Measurements from ENCODE around the gene SPEM1.

The SPEM1 gene

DNA sequence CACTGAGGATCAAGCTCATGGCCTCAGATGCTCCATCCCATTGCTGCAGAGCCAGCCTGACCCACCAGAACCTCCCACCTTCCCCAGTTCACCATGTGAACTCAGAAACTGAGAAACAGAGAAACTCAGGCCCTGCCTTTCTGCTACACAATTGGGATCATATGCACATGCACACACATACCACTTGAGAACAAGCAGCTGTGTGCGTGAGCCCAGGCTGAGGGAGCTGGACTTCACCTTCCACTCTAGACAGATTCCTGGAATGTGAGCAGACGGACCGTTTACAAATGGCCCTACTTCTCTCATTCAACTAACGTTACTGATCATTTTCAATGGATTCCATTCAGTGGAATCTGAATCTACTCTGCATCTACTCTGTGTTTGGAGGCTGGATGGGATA is 3.6 kb downstream of the SPEM1 start:
- FAIRE-seq, result no peak

DNA sequence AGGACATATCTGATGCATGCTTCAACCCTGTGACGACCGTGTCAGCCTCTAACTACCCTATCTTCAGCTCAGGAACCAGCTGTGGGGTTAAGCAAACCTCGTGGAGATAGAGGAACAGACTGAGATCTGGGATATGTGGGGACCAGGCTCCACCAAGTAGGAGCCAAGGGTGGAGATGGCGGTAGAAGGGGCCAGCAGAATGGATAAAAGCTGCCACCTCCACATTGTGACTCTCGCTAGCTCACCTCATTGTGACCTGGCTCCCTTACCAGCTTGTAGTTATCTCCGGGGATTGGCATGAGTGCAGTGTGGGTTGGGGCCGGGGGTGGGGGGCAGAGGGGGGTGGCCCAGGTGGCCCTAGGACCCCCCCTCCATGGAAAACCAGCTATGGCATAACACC is 5.2 kb downstream of the SPEM1 start, which contains the start of gene SPEM2:
Gene SPEM2 (plus strand): TSS at position 301 of the 400 bp plus-strand sequence. CDS start 73 bp downstream, at position 374.
- FAIRE-seq, result no peak

DNA sequence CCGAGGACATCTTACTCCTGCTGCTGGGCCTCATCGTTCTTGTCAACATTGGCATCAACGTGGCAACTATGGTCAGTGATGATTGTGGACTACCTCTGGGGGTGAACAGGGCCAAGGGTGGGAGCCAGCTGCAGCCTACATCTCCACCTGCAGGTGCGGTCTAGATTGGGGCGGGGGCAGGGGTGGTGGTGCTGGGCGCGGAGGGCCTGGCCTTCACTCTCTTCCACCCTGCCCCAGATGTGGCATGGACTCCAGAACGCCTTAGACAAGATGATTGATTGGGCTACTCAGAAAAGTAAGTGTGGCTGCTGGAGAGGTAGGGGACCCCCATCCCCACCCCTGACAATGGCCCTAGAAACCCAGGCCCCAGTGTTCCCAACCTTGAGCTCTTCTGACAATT is 5.6 kb downstream of the SPEM1 start:
- no peak for FAIRE-seq

DNA sequence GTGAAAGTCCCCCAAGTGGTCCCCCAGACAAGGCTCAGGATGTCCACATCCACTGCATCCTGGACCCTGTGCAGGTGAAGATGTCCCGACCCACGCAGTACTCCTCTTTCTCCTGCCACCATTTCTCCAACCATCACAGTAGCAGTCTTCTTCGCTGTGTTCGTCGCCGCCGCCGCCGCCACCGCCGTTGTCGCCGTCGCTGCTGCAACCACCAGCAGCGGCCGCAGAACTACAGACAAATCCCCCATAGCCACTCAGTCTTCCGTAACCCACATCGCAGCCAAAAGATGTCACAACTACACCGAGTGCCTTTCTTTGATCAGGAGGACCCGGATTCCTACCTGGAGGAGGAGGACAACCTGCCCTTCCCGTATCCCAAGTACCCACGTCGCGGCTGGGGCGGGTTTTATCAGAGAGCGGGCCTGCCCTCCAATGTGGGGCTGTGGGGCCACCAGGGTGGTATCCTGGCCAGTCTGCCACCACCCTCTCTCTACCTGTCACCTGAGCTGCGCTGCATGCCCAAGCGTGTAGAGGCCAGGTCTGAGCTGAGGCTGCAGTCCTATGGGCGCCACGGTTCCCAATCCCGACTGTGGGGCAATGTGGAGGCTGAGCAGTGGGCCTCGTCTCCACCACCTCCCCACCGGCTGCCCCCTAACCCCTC is 6.2 kb downstream of the SPEM1 start:
- no peak for FAIRE-seq

DNA sequence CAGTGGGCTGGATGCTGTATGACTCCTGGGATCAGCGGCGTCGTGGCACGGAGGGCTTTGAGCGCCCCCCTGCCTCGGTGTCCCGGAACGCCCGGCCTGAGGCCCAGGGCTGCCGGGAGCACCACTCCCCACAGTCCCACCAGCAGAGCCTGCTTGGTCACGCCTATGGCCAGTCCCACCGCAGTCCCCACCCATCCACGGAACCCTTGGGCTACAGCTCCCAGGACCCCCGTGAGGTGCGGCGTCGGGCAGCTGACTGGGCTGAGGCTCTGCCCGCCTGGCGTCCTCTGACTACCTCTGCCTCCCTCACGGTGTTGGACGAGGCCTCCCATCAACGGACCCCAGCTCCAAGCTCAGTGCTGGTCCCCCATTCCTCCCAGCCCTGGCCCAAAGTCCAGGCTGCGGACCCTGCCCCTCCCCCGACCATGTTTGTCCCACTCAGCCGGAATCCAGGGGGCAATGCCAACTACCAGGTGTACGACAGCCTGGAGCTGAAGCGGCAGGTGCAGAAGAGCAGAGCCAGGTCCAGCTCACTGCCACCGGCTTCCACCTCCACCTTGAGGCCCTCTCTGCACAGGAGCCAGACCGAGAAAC is 6.9 kb downstream of the SPEM1 start:
- FAIRE-seq, result no peak

DNA sequence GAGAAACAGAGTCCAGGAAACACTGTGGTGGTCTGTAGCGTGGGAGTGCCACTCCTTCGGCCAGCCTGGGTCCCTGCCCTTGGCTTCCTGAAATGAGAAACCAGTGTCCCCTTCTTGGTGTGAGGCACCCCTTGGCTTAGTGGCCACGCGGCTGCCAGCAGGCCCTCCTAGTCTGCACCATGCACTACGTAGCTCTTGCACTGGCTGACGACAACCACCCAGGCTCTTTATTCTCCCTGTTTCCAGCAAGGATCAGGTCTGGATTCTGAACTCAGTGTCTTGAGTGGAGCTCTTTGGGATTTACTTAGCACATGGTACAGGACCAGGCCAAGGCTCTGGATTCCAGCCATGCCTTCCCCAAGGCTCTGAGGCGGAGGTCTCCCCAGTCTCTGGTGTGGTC is 7.4 kb downstream of the SPEM1 start:
- no peak for FAIRE-seq

DNA sequence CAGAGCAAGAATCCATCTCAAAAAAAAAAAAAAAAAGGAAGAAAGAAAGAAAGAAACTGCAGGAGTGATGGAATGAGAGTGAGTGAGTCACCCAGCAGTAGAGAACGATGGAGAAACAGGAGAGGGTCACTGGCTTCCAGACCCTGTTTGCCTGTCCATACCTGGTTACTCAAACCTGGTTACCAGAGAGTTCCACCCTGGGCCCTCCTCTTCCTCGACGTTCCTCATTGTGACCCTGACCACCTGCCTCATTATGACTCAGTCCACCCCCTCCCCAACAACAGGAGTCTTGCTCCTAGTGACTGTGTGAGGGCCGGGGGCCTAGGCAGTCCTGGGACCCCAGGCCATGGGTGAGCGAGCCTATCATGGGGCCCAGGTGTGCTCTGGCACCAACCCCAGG is 8.4 kb downstream of the SPEM1 start, which contains the start of gene SPEM3:
Gene SPEM3 (plus strand): TSS at position 301 of the 400 bp plus-strand sequence. CDS start 46 bp downstream, at position 347.
- no peak for FAIRE-seq

DNA sequence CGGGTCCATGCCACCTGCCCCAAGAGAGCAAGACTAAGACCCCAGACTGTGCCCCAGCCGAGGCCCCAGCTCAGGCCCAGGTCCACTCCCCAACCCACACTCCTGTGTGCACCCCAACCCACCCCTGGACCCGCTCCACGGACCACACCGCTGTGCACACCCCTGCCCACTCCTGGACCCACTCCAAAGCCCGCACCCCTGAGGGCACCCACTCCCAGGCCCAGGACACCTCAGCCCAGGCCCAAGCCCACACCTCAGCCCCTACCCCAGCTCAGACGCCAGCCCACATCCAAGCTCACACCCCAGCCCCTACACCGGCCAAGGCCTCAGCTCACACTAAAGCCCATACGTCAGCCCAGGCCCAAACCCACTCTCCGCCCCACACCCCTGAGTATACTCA is 9.6 kb downstream of the SPEM1 start:
- no peak for FAIRE-seq

DNA sequence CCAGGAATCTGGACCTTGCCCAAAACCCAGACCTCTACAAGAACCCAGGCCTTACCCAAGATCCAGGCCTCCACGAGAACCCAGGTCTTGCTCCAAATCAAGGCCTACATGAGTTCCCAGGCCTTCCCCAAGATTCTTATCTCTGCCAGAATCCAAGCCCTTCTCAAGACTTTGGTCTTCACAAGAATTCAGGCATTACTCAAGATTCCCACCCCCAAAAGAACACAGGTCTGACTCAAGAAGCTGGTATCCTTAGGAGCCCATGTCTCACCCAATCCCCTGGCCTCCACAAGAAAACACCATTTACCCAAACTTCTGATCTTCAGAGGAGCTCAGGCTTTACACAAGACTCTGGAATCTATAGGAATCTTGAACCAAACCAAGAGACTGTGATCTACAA is 11.1 kb downstream of the SPEM1 start:
- FAIRE-seq, result no peak

DNA sequence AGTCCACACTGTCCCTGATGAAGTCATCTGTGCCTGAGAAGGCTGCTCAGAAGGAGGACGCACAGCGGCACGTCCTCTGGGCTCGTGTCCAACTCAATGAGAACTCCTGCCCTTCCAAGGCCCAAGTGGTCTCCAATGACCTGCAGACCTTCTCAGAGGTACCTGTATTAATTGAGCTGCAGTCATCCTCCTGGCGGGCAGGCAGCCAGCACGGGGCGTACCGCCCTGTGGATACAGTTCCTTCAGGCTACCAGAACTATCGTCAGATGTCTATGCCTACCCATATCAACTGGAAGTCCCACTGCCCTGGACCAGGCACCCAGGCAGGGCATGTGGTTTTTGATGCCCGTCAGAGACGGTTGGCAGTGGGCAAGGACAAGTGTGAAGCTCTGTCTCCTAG is 12.2 kb downstream of the SPEM1 start:
- FAIRE-seq, result no peak

DNA sequence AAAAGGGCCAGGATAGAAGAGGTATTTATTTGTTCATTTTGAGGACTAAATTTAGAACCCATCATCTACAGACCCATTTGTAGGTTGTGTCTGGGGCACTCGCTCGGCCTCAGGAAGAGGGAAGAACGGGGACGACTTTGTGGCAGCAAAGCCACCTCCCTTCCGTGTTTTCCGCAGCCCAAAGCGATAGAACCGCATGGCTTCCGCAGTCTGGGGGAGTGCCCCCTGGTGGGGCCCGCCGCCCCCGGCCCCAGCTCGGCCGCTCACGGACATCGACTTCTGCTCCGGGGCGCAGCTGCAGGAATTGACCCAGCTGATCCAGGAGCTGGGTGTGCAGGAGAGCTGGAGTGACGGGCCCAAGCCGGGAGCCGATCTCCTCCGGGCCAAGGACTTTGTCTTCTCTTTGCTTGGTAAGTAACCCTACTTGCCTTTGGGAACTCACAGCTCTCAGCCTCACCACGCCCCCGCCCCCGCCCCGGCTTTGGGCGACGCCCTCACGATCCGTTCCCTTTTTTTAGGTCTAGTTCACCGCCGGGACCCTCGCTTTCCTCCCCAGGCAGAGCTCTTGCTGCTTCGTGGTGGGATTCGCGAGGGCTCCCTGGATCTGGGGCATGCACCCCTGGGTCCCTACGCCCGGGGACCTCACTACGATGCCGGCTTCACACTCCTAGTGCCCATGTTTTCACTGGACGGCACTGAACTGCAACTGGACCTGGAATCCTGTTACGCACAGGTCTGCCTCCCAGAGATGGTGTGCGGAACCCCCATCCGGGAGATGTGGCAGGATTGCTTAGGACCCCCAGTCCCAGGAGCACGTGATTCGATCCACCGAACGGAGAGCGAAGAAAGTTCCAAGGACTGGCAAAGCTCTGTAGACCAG is 15.8 kb downstream of the SPEM1 start:
- no peak for FAIRE-seq

DNA sequence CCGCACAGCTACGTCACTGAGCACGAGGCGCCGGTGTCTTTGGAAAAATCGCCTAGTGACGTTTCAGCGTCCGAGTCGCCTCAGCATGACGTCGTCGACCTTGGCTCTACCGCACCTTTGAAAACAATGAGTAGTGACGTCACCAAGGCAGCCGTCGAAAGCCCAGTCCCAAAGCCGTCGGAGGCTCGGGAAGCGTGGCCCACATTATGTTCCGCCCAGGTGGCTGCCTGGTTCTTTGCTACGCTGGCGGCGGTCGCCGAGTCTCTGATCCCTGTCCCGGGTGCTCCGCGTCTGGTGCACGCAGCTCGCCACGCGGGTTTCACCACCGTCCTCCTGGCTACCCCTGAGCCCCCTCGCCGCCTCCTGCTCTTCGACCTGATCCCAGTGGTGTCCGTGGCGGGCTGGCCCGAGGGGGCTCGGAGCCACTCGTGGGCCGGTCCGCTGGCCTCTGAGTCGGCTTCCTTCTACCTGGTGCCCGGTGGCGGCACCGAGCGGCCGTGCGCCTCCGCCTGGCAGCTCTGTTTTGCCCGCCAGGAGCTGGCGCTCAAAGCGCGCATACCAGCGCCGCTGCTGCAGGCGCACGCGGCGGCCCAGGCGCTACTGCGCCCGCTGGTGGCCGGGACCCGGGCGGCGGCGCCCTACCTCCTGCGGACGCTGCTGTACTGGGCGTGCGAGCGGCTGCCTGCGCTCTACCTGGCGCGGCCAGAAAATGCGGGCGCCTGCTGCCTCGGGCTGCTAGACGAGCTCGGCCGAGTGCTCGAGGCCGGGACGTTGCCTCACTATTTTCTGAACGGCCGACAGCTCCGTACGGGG is 16.6 kb downstream of the SPEM1 start:
- no peak for FAIRE-seq

DNA sequence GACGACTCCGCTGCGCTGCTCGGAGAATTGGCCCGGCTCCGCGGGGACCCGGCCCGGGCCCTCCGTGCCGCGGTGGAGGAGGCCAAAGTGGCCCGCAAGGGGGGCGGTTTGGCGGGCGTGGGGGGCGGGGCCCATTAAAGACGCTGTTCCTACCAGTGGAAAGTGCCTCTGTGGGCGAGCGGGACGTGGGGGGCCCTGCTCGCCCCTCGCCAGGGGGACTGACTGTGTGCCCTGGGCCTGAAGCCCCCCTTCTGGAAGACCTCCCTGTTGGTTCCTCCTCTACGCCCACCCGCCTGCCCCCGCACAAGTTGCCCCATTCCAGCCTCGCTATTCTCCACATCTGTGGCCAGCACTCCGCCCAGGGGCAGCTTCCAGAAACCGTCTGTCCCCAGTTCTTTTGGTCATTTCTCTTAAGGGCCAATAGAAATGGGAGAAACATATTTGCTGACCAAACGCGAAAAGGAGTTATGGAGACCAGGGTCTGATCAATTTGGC is 17.3 kb downstream of the SPEM1 start:
- FAIRE-seq, result no peak

DNA sequence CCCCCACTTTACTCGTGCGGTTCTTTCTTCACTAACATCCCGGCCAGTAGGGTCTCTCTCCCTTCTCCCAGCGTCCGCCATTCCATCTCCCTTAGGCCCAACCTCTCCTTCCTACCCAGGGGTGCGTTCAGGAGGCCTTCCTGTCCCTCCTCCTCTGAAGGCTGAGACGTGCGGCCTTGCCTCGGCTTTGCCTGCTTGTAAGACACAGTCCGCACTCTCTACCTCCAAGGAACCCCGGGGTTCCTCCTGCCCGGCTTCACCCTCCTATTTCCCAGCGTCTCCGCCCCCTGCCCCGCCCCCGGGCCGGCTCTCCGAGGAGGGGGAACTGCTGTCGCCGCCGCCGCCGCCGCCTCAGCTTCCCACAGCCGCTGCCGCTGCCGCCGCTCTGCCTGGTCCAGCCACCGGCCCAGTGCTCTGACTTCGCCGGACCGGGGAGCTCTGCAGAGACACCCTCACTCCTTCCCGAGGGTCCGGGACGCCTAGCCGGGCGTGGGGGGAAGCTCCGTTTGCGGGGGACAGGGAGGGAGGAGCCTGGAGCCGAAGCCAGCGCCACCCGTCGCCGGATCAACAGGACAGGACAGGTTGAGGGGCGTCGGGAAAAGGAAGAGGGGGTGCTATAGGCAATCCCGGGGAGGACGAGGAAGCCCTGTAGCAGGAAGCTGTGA is 18.0 kb downstream of the SPEM1 start:
- FAIRE-seq, result peak; percentile 65

DNA sequence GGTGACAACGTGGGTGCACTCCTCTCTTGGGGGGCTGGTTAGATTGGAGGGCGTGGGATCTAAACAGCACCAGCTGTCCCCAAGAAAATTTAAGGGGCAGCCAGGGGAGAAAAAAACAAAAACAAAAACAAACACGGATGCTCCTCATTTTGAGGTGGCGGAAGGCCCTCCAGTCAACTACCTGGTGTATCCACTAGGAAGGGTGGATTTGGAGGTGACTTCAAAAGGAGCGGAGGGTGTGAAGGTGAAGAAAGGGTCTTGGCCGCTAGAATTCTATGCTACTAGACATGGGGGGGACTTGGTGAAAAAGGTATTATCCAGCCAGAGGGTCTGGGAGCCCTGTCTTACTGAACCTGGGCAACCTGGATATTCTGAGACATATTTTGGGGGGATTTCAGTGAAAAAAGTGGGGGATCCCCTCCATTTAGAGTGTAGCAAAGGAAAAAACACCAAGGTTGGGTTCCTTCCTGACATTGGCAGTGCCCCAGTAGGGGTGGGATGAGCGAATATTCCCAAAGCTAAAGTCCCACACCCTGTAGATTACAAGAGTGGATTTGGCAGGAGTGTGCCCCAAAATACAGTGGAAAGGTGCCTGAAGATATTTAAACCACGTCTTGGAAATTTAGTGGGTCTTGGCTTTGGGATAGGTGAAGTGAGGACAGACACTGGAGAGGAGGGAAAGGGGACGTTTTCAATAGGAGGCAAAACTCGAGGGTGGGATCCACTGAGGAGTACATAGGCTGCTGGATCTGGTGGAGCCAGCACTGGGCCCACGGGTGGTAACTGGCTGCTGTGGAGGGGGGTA is 18.7 kb downstream of the SPEM1 start:
- FAIRE-seq, result no peak

DNA sequence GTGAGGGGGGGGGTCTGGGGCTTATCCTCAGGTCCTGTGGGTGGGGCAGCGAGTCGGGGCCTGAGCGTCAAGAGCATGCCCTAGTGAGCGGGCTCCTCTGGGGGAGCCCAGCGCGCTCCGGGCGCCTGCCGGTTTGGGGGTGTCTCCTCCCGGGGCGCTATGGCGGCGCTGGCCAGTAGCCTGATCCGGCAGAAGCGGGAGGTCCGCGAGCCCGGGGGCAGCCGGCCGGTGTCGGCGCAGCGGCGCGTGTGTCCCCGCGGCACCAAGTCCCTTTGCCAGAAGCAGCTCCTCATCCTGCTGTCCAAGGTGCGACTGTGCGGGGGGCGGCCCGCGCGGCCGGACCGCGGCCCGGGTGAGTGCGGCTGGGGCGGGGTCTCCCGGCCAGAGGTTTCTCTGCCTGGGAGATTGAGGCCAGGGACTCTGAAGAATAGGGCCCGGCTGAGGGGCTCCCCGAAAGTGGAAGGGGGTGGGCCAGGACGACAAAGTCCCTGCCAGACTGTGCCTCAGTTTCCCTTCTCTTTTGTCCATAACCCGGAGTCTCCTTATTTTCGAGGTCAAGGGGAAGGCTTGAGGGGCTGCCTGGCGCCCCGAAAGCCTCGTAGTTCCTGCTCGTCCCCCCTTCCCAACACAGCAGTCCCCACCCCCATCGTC is 19.5 kb downstream of the SPEM1 start, which contains the start of gene FGF11:
Gene FGF11 (plus strand): TSS at position 51 of the 651 bp plus-strand sequence. CDS start 109 bp downstream, at position 160.
- no peak for FAIRE-seq

DNA sequence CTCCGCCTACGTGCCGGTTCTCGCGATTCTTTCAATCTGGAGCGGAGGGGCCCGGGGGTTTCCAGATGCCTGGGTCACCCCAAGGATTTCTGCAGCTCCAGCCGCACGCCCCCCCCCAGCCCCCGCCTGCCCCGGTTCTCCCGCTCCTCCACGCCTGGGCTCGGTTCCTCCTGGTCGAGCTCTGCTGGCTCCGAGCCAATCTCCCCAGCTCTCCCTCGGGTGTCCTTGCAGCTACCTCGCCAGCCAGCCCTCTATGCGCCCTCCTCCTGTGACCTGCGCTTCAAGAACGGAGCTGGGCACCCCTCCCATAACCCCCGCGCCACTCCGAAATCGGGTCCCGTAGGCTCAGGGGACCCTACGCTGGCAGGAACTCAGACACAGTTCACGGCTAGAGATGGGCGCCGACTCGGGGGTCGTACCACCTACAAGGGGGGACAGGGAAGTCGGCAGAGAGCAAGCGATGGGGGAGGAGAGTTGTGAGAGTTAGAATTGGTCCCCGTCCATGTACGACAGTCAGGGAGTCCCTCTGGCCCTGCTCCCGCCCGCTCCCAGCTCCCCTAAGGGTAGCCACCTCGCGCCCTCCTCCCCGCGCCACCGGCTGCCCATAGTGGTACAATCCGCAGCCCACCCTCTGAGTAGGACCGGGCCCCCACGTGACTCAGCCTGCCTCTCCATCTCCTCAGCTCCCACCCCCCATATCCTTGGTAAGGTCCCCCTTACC is 20.1 kb downstream of the SPEM1 start:
- FAIRE-seq, result no peak

DNA sequence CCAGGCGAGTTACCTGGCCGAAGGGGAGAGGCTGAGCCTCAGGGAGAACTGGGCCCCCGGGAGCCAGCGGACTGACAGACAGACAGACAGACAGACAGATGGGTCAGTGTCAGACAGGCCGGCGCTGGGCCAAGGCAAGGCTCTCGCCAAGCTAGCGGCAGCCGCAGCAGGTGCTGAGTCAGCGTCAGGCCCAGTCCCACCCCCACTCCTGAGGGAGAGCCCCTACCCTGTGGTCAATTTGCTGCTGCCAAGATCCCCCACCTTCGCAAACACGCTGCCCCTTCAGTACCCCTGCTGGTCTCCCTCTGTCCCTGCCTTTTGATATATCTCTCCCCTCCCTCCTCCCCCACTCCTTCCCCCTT is 20.7 kb downstream of the SPEM1 start:
- no peak for FAIRE-seq

DNA sequence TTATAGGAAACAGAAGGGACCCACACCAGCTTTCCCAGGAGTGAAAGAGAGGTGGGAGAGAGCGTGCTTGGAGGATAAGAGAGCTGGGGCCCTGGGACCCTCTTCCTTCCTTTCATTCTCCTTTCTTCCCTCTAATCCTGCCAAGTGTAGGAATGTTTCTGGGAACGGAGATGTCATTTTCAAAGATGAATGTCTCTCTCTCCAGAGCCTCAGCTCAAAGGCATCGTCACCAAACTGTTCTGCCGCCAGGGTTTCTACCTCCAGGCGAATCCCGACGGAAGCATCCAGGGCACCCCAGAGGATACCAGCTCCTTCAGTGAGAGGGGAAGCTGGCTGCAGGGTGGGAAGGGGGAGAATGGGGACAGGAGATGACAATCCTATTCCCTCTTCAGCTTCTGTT is 21.1 kb downstream of the SPEM1 start:
- no peak for FAIRE-seq

DNA sequence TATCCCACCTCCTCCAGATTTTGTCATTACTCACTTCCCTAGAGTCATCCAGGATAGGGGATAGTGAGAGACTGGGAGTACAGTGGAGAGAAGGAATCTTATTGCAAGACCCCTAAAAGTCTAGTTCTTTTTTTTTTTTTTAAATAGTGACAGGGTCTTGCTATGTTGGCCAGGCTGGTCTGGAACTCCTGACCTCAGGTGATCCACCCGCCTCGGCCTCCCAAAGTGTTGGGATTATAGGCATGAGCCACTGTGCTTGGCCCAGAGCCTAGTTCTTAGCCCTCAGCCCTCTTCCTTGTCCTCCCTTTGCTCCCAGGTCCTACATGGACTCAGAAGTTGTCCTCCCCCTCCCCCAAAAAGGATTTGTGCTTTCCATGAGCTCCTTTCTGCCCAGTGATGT is 22.0 kb downstream of the SPEM1 start:
- FAIRE-seq, result no peak
